Panc1 (cell line): ENCODE data around the gene NHLRC1. TPM values are rescaled to one million over a fixed set of nuclear protein-coding genes. Genes with fewer than 3 reads are reported as not detected.

Experiments
- ATAC-seq: fragments of 200-7000 bp; cut with Tn5 transposase; 2 replicates; pipeline ENCODE4 v1.9.1; 2020; ENCODE audit warnings: mild to moderate bottlenecking, moderate library complexity
- BruUV-seq: library from RNA; stranded (reverse); fragments of 400-500 nt; replicated peaks from 2 replicates; lab custom pipeline; 2021; lab: Mats Ljungman, UMichigan
- CTCF ChIA-PET: fragments of 300-600 bp; sonication (Branson Sonifier 250); formaldehyde crosslinking; loops from one replicate; lab custom pipeline; 2022; ENCODE audit warnings: antibody characterized with exemption; lab: Charles Lee
- POLR2A ChIA-PET: fragments of 300-600 bp; sonication (Branson Sonifier 250); formaldehyde crosslinking; loops from one replicate; lab custom pipeline; 2022; ENCODE audit warnings: antibody characterized with exemption; lab: Charles Lee
- DNase-seq: peaks from one replicate; pipeline ENCODE4 v3.0.0-alpha.2; 2010; ENCODE audit warnings: low read depth, low spot score
- H3K27ac ChIP-seq: 2 replicates; pipeline ENCODE4 v1.5.1; 2011; ENCODE audit warnings: mild to moderate bottlenecking, low read length, inconsistent platforms
- H3K27me3 ChIP-seq: fragments of 200-500 bp; sonication (Bioruptor generic); 2 replicates; pipeline ENCODE4 v1.6.0; 2014; ENCODE audit warnings: low read length, inconsistent platforms; ENCODE audit not compliant: control insufficient read depth, insufficient read depth
- H3K36me3 ChIP-seq: fragments of 200-500 bp; sonication (Bioruptor generic); 2 replicates; pipeline ENCODE4 v1.5.1; 2014; ENCODE audit warnings: inconsistent platforms, mild to moderate bottlenecking, low read length, moderate library complexity; ENCODE audit not compliant: control insufficient read depth, insufficient read depth
- H3K4me1 ChIP-seq: 2 replicates; pipeline ENCODE4 v1.5.1; 2011; ENCODE audit warnings: inconsistent platforms, mild to moderate bottlenecking, low read length, moderate library complexity; ENCODE audit not compliant: control insufficient read depth, insufficient read depth
- H3K4me3 ChIP-seq, 2 experiments: 2 replicates each; pipeline ENCODE4 v1.5.1; 2011 to 2012; ENCODE audit warnings: low read depth in 2 of 2, low read length in 2 of 2, mild to moderate bottlenecking in 2 of 2, inconsistent platforms in 1 of 2, moderate library complexity in 1 of 2
- H3K9me3 ChIP-seq: fragments of 200-500 bp; sonication (Bioruptor generic); 2 replicates; pipeline ENCODE4 v1.5.1; 2014; ENCODE audit warnings: low read depth, mild to moderate bottlenecking, inconsistent platforms, low read length, moderate library complexity; ENCODE audit not compliant: control insufficient read depth, insufficient read depth
- CTCF ChIP-seq: fragments of 450-650 bp; IDR thresholded peaks from 2 replicates; pipeline ENCODE4 v1.5.1; 2017; ENCODE audit warnings: mild to moderate bottlenecking
- POLR2AphosphoS5 ChIP-seq: IDR thresholded peaks from 2 replicates; pipeline ENCODE4 v1.6.1; 2012; ENCODE audit warnings: mild to moderate bottlenecking, low read depth, low read length, moderate library complexity
- REST ChIP-seq, 2 experiments: IDR thresholded peaks; 2 replicates each; pipeline ENCODE4 v1.6.1; 2011 to 2012; ENCODE audit warnings: low read depth in 2 of 2, control low read depth in 1 of 2, low read length in 1 of 2, mild to moderate bottlenecking in 1 of 2, moderate library complexity in 1 of 2; ENCODE audit not compliant: insufficient read depth in 1 of 2
- SIN3A ChIP-seq: IDR thresholded peaks from 2 replicates; pipeline ENCODE4 v1.6.1; 2012; ENCODE audit warnings: low read depth, mild to moderate bottlenecking, low read length, moderate library complexity, borderline replicate concordance; ENCODE audit not compliant: insufficient read depth
- TCF7L2 ChIP-seq: IDR thresholded peaks from 2 replicates; pipeline ENCODE4 v1.6.1; 2011; ENCODE audit warnings: mild to moderate bottlenecking, low read depth, low read length, inconsistent platforms
- in situ Hi-C: cut with HindIII; loops from 2 replicates; pipeline ENCODE4 v1.10.0; 2016; ENCODE audit warnings: low sequenced_read_pairs, low pct_unique_long_range_greater_than_20kb
- intact Hi-C: fragments of 100-400 bp; cut with micrococcal nuclease; formaldehyde crosslinking; loops from one replicate; pipeline ENCODE4 v1.10.0; 2022; ENCODE audit not compliant: unreplicated experiment
- total RNA-seq: library from RNA; stranded (reverse); gene quantifications from one replicate; pipeline ENCODE4 v1.2.1, GENCODE V29; 2021; ENCODE audit not compliant: unreplicated experiment

NHLRC1 gene
- total RNA-seq, 1 experiment from 2014 or later: 2.1 TPM

- DNase-seq: no peak
- TF ChIP-seq TCF7L2: no peak
- TF ChIP-seq REST (IDR thresholded peaks at IDR 0.05; ENCODE audit: insufficient read depth in 1 of 2, low read depth in 2 of 2, low read length in 1 of 2): no peak
- no peak for TF ChIP-seq POLR2AphosphoS5
- no peak for TF ChIP-seq CTCF
- TF ChIP-seq SIN3A: no peak
- BruUV-seq: no TSS peak
- CTCF ChIA-PET: no interaction called here
- H3K4me1 ChIP-seq: no peaks in the 10 kb centered on the region
- in situ Hi-C loops (no loop called here), intact Hi-C loops (no loop called here)
- H3K27me3 ChIP-seq: no peaks in the 10 kb centered on the region
- no peak overlapping the region for H3K27ac ChIP-seq
- POLR2A ChIA-PET: no interaction called here
- no peak for ATAC-seq
- H3K4me3 ChIP-seq: no peak overlapping the region
- no peaks in the 10 kb centered on the region for H3K36me3 ChIP-seq
- no peaks in the 10 kb centered on the region for H3K9me3 ChIP-seq
Measured at GRCh38 chr6:18115356-18115755, 7.1 kb downstream of the NHLRC1 start.

DNA sequence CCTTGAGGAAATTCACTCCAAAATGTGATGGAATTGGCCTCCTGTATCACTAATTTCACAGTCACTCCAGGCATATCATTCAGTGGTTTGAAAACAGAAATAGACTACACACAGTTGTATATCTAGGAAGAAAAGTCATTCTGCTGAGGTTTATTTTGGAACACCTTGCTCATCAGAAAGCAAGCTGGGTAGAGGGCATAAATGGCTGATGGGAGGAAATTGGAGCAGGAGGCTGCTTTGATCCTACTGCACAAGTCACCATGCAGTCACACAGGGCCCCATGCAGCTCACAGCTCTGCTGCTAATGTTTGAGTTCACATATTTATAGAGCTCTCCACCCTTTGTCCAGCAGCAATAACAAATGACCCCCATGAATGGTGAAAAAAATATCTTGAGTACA lies 12.3 kb downstream of the NHLRC1 start:
- DNase-seq (no peak), ATAC-seq (no peak)
- H3K4me3 ChIP-seq: no peak overlapping the region
- ChIA-PET POLR2A (interaction anchor here (0.7 kb wide), 1 partner anchor 1334 kb away, joined by 4 read pairs; no protein-coding TSS in a partner anchor), CTCF (no interaction called here)
- H3K9me3 ChIP-seq: peaks cover 16% of the 10 kb centered on the region; the same call in 1 of the 2 replicates
- H3K27me3 ChIP-seq: no peaks in the 10 kb centered on the region
- intact Hi-C loops: no loop called here
- in situ Hi-C loops: no loop called here
- no peaks in the 10 kb centered on the region for H3K4me1 ChIP-seq
- no peak overlapping the region for H3K27ac ChIP-seq
- no TSS peak for BruUV-seq
- H3K36me3 ChIP-seq: no peaks in the 10 kb centered on the region
- no peak for TF ChIP-seq CTCF
- no peak for TF ChIP-seq POLR2AphosphoS5
- no peak for TF ChIP-seq TCF7L2
- no peak for TF ChIP-seq SIN3A
